ENCODE measurements around the gene TRAPPC11.

- TF ChIP-seq CTCF (IDR thresholded peaks at IDR 0.05): no peak
- TF ChIP-seq POLR2A (IDR thresholded peaks at IDR 0.05): no peak
Observed at GRCh38 chr4:183670251-183670650, 11.2 kb downstream of the TRAPPC11 start.

All from right lobe of liver (tissue), 4 donors.